Cardiac fibroblast (primary cell): ENCODE measurements around the gene ADAMTSL3.

Experiments used
- DNase-seq, 2 donors: peaks; one replicate each; pipeline versions ENCODE4 v3.0.0 to v3.0.0-alpha.2; 2010; ENCODE audit warnings: low read depth in 2 of 2
- H3K4me3 ChIP-seq, 2 donors: replicated peaks in 1 of 2; 1 replicate in 1 of 2; 2 replicates in 1 of 2; pipeline ENCODE4 v1.5.1; 2011; ENCODE audit warnings: low read depth in 2 of 2, low read length in 2 of 2, mild to moderate bottlenecking in 2 of 2, moderate library complexity in 1 of 2
- TF ChIP-seq, protein P1 (sequence below): IDR thresholded peaks from one replicate; pipeline ENCODE4 v1.5.1; 2011; ENCODE audit warnings: low read depth, mild to moderate bottlenecking, low read length, inconsistent platforms

ADAMTSL3 gene

DNA sequence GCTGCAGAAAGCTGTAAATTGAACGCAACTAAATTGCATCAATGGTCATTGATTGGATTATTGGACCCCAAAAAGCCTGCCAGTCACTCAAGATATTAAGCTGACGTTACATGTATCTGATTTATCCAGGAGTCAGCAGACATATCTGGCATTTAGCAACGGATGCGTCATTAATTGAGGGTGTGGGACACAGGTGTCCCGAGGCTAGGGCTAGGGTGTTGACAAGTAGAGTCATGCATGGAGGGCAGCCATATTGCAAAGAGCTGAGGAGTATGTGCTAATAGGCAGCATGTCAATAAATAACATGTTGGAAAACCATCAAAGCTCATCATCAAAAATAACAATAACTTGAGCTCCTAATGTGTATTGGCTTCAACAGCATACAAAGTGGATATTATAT is 347.1 kb downstream of the ADAMTSL3 start:
- DNase-seq, result no peak
- TF ChIP-seq, protein P1, sequence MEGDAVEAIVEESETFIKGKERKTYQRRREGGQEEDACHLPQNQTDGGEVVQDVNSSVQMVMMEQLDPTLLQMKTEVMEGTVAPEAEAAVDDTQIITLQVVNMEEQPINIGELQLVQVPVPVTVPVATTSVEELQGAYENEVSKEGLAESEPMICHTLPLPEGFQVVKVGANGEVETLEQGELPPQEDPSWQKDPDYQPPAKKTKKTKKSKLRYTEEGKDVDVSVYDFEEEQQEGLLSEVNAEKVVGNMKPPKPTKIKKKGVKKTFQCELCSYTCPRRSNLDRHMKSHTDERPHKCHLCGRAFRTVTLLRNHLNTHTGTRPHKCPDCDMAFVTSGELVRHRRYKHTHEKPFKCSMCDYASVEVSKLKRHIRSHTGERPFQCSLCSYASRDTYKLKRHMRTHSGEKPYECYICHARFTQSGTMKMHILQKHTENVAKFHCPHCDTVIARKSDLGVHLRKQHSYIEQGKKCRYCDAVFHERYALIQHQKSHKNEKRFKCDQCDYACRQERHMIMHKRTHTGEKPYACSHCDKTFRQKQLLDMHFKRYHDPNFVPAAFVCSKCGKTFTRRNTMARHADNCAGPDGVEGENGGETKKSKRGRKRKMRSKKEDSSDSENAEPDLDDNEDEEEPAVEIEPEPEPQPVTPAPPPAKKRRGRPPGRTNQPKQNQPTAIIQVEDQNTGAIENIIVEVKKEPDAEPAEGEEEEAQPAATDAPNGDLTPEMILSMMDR, result no peak
- H3K4me3 ChIP-seq, result no peak overlapping the region

DNA sequence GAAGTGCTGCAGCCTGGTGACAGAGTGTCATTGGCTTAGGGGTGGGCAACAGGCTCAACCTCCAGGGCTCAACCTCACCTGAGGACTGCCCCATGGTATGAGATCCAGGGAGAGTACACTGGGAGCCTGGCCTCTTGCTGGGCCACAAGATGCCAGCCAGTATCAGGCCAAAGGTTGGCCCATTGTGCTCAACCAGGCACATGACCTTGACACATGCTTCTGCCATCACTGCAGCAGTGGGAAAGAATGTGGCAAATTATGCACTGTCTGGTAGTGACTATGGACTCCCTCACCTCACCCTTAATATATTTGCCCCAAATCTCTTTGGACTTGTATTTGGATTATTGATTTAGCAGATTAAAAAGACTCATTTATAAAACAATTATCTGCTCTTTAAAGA is 347.7 kb downstream of the ADAMTSL3 start:
- no peak overlapping the region for H3K4me3 ChIP-seq
- DNase-seq, result no peak
- TF ChIP-seq, protein P1, result no peak

DNA sequence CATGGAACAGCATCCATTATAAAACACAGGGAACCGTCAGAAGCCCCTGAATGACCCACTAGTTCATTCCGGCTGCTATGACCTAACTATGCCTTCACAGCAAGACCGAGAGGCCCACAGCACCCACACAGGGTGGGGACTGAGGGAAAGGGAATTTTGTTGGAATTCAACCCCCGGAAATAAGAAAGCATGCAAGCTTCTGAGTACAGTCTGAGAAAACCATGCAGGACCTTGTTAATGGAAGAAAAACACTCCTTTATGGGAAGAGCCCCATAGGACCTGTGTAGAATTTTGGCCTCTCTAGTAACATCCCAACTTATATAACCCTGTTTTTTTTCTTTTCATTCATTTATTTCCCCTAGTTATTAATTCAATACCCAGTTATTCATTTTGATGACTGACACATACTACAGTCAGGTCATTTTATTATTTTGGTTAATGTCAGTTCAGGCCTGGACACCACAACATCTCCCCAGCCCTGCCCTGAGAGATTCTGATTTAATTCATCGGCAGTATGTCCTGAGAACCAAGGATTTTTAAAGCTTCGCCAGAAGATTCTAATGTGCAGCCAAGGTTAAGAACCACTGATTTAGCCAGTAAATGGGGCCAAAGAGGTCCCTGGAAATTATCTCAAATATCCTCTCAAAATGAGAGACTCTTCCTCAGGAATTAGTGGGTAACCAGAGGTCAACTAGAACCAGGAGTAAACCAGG is 350.0 kb downstream of the ADAMTSL3 start:
- no peak for DNase-seq
- TF ChIP-seq, protein P1, result no peak
- H3K4me3 ChIP-seq, result no peak overlapping the region

- DNase-seq, result no peak
- H3K4me3 ChIP-seq, result no peak overlapping the region
- TF ChIP-seq, protein P1, result no peak
Measured at GRCh38 chr15:84006421-84006820, 352.5 kb downstream of the ADAMTSL3 start.

GRCh38 chr15:84009616-84010015 is 355.7 kb downstream of the ADAMTSL3 start:
- TF ChIP-seq, protein P1, result no peak
- H3K4me3 ChIP-seq, result no peak overlapping the region
- DNase-seq, result no peak

- DNase-seq, result no peak
- H3K4me3 ChIP-seq, result no peak overlapping the region
- TF ChIP-seq, protein P1, result no peak
Measured at GRCh38 chr15:84010246-84010645, 356.3 kb downstream of the ADAMTSL3 start.

DNA sequence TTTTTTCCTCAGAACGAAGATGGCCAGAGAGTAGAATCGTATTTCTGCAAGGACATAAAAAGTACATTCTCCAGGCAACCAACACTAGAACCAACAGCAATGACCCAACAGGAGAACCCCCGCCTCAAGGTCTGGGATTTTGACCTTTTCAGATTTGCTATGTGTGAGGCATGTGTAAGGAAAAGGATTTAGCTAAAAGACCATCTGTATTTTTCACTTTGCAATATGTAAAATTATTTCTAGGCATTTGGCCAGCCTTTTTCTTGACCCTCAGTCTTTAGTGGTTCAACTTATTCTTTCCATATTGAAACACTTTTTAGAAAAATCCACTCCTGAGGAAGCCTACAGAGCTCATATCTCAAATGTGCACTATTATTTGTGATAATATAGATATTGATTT is 362.4 kb downstream of the ADAMTSL3 start:
- DNase-seq, result no peak
- no peak overlapping the region for H3K4me3 ChIP-seq
- TF ChIP-seq, protein P1, result no peak
